GM19397 (cell line): ENCODE measurements around the gene RNASE1.
"Not testable (repeated sequence)": the region's sequence is repeated elsewhere in the genome, so short reads cannot be mapped to it uniquely, and the experiment has no call there.

ENCODE experiments used
- ATAC-seq: cut with Tn5 transposase; IDR thresholded peaks from one replicate; pipeline ENCODE4 v1.9.1; 2021; ENCODE audit warnings: mild to moderate bottlenecking, moderate library complexity; ENCODE audit not compliant: unreplicated experiment

RNASE1 gene

DNA sequence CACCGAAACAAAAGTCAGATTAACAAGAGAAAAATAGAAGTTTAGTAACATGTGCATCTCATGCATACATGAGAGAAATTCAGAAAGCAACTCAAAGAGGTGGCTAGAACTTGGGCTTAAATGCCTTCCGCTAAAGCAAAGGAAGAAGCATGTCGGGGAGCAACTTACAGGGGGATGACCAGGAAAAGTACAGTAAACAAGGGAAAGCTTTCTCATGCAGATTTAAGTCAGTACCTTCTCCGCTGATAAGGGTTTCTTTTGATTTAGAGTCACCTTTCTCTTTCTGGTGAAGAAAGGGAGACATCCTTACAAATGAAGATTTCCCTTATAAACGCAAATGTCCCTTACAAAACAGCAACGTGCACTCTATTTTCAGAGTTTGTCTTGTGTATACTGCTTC is 27.6 kb downstream of the RNASE1 start:
- no peak for ATAC-seq

DNA sequence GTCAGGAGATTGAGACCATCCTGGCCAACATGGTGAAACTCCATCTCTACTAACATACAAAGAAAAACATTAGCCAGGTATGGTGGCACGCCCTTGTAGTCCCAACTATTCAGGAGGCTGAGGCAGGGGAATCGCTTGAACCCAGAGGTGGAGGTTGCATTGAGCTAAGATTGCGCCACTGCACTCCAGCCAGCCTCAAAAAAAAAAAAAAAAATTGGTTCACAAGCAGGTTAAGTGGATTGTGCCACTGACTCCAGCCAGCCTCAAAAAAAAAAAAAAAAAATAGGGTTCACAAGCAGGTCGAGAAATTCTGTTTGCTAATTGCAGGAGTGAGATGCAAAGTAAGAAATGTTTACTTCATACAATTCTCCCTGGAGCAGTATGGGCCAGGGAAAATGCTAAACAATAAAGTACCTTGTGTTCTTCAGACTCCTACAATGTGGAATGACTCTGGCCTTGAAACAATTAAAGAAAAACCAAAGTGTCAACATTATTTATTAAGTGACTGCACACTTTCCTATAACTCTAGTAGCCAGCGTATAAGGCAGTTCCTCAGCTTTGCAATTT is 28.3 kb downstream of the RNASE1 start:
- ATAC-seq: no peak

DNA sequence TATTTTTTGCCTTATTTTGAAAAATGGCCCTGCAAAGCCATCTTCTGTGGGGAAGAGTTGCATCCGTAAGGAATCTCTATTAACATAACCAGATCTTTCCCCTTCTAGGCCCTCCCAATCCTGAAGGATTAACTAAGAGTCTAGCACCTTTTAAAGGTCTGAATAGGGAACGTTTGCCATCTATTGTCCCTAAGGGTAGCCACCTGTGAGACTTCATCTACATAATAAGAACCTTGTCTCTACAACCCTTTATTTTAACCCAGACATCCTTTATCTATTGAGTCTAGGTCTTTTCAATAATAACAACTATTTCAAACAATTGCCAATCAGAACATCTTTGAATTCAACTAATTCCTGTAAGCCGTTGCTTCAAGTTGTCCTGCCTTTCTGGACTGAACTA is 30.0 kb downstream of the RNASE1 start:
- no peak for ATAC-seq

DNA sequence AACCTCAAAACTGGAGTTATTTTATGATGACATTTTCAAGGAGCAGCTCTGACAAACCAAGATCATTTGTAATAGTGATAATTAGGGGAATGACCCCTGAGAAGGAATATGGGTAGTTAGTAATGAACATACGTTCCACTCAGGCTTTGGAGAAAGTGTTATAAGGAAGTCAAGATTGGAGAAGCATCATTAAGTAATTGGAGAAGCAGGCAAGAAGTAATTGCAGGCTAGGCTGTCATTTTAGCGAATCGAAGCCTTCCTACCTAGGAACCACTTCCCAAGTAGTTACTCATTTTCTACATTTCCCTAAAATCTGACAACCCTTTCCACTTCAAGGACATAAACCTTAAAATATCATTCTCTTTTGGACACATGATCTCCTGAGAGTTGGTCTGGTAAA is 33.2 kb downstream of the RNASE1 start:
- no peak for ATAC-seq

DNA sequence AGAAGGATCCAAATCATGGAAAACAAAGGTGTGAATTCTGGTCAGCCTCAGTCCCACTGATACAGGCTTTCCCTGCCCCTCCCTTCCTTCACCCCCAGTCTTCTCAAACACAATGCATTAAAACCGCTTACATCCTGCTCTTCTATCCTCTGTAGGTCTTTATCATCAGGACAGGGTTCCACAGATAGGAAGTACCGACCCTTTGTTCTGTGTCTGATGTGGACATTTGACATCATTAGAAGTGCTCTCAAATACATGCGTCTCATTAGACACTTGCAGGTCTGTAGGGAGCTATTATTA is 34.1 kb downstream of the RNASE1 start:
- no peak for ATAC-seq

DNA sequence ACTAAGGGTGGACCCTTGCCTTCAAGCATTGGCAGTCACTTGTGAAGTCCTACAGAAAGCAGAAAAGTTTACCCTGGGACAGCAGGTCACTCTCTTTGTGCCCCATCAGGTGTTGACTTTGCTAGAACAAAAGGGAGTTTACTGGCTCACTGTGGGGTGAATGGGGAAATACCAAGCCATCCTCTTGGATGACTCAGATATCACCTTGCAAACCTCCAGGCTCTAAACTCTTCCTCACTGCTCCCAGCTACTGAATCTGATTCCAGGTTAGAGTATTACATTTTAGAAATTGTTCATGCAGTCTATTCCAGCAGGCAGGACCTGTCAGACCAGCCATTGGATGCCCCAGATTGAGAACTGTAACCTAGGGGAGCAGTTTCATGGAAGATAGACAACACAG is 41.7 kb downstream of the RNASE1 start:
- no peak for ATAC-seq

DNA sequence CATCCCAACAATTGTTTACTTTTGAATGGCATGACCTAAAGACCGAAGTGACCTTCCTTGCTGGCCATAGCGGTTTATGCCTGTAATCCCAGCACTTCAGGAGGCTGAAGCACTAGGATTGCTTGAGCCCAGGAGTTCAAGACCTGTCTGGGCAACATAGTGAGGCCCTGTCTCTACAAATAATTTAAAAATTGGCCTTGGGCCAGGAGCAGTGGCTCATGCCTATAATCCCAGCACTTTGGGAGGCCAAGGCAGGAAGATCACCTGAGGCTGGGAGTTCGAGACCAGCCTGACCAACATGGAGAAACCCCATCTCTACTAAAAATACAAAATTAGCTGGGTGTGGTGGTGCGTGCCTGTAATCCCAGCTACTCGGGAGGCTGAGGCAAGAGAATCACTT is 43.2 kb downstream of the RNASE1 start:
- not testable (repeated sequence) for ATAC-seq

DNA sequence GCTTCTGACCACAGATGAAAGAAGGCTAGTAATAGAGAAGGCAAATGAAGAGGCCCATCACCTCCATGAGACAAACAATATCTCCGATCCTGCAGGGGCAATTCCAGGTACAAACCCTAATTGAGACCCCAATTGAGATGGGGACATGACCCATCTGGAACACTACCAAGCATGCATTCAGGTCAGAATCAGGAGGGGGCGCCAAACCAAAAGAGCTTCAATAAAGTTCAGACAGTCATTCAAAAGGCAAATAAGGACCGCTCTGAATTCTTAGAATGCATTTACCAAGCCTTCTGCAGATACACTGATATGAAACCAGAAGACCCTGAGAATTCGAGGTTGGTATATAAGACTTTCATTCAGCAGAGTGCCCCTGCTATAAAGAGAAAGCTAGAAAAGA is 44.7 kb downstream of the RNASE1 start:
- no peak for ATAC-seq

DNA sequence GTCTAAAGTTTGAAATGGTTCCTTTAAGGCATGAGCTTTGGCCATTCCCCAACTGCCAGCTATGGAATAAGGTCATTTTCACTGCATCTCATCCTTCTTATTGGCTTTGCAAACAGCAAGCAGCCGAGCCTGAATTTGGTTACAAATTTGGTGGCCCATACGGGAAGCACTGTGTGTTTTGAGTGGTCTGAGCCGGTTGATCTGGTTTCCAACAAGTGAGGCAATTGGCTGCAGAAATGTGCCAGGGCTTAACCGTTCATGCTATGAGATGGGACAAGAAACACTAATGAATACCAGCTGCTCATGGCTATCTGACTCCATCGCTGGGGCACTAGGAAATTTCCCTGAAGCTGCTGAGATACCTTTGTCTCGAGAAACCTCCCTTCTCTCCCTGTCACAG is 47.6 kb downstream of the RNASE1 start:
- ATAC-seq: no peak

DNA sequence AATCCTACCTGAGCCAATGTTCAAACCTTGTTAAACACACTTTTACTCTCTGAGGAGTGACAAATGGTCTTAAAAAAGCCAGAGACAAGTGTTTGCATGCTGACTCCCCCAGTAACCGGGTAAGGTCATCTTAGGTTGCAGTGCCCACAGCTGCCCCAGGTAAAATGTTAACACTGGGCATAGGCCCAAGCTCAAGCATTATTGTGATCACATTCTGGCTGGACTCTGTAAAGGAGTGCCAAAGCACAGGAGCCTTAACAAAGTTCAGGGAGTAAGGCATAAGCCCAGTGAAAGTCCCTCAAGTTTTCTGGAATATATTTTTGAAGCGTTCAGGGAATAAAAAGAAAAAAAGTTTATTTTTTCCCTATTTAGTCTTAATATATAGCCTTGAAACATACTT is 48.3 kb downstream of the RNASE1 start:
- no peak for ATAC-seq

DNA sequence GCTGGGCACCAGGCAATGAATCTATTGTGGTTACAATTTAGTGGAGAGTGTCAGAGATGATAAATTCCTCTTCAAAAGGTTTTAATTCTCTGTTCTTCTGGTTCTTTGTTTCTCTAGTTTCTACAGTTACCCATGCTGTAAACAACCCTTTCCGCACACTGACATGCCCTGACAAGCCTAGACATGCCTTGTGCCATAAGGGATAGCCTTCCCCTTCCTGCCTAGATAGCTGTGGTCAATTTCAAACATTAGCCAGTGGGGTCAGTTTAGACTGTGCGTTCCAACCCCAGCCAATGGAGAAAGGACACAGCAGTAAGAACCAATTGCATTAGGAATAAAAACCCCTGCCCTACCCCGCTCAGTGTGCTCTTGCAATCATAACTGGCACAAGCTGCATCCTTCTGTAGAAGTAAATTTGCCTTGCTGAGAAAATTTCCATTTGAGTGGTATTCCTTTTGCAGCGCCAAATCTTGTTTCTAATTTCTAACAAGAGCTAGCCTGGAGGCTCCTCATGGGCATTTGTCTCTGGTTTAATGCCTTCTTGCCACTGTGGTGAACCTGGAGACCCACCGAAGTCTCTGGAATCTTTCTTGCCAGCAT is 50.6 kb downstream of the RNASE1 start:
- no peak for ATAC-seq
